H9 (cell line): ENCODE data around the gene ZNF239. TPM values are rescaled to one million over a fixed set of nuclear protein-coding genes. Genes with fewer than 3 reads are reported as not detected.
A peak's percentile ranks its signal among the peaks of the same experiment; 100 is the strongest.

Experiments
- DNase-seq: peaks from one replicate; pipeline ENCODE4 v3.0.0-alpha.2; 2017
- H2AFZ ChIP-seq: one replicate; pipeline ENCODE4 v1.6.1; 2013; ENCODE audit warnings: mild to moderate bottlenecking, low read length, control low read depth, moderate library complexity
- H2AK5ac ChIP-seq: 2 replicates; pipeline ENCODE4 v1.6.1; 2013; ENCODE audit warnings: low read length, control low read depth, mixed read lengths; ENCODE audit not compliant: insufficient read length
- H2BK120ac ChIP-seq: one replicate; pipeline ENCODE4 v1.6.1; 2013; ENCODE audit warnings: low read depth, mild to moderate bottlenecking, low read length, control low read depth, inconsistent platforms; ENCODE audit not compliant: poor library complexity, severe bottlenecking
- H2BK12ac ChIP-seq: 2 replicates; pipeline ENCODE4 v1.6.1; 2013; ENCODE audit warnings: low read length, control low read depth, mixed read lengths, low read depth; ENCODE audit not compliant: insufficient read length
- H2BK15ac ChIP-seq: 2 replicates; pipeline ENCODE4 v1.6.1; 2013; ENCODE audit warnings: low read depth, low read length, control low read depth
- H2BK20ac ChIP-seq: one replicate; pipeline ENCODE4 v1.6.1; 2013; ENCODE audit warnings: low read depth, mild to moderate bottlenecking, low read length, control low read depth, inconsistent platforms; ENCODE audit not compliant: poor library complexity, severe bottlenecking
- H2BK5ac ChIP-seq: 2 replicates; pipeline ENCODE4 v1.6.1; 2013; ENCODE audit warnings: low read length, control low read depth, mixed read lengths; ENCODE audit not compliant: insufficient read length
- H3K14ac ChIP-seq: 2 replicates; pipeline ENCODE4 v1.6.1; 2013; ENCODE audit warnings: low read length, control low read depth; ENCODE audit not compliant: insufficient read depth
- H3K18ac ChIP-seq: 2 replicates; pipeline ENCODE4 v1.6.1; 2013; ENCODE audit warnings: low read depth, mild to moderate bottlenecking, mixed read lengths, low read length, control low read depth; ENCODE audit not compliant: insufficient read length
- H3K23ac ChIP-seq: 2 replicates; pipeline ENCODE4 v1.6.1; 2013; ENCODE audit warnings: low read length, control low read depth, mixed read lengths, low read depth; ENCODE audit not compliant: insufficient read length
- H3K23me2 ChIP-seq: 2 replicates; pipeline ENCODE4 v1.6.1; 2013; ENCODE audit warnings: low read depth, mild to moderate bottlenecking, mixed read lengths, low read length, control low read depth; ENCODE audit not compliant: insufficient read length, poor library complexity, severe bottlenecking
- H3K27ac ChIP-seq: 2 replicates; pipeline ENCODE4 v1.5.1; 2013; ENCODE audit warnings: low read length, control low read depth, mixed read lengths, low read depth; ENCODE audit not compliant: insufficient read length
- H3K27me3 ChIP-seq: 2 replicates; pipeline ENCODE4 v1.6.1; 2013; ENCODE audit warnings: low read length, control low read depth, inconsistent platforms; ENCODE audit not compliant: insufficient read depth
- H3K4ac ChIP-seq: 2 replicates; pipeline ENCODE4 v1.6.1; 2013; ENCODE audit warnings: low read depth, mild to moderate bottlenecking, control low read depth, inconsistent platforms, low read length, moderate library complexity
- H3K4me1 ChIP-seq: 2 replicates; pipeline ENCODE4 v1.6.1; 2013; ENCODE audit warnings: low read length, control low read depth, inconsistent platforms; ENCODE audit not compliant: insufficient read depth
- H3K4me2 ChIP-seq: 2 replicates; pipeline ENCODE4 v1.6.1; 2013; ENCODE audit warnings: low read length, control low read depth, mixed read lengths; ENCODE audit not compliant: insufficient read length, insufficient read depth
- H3K56ac ChIP-seq: 2 replicates; pipeline ENCODE4 v1.6.1; 2013; ENCODE audit warnings: low read depth, mild to moderate bottlenecking, mixed read lengths, low read length, control low read depth; ENCODE audit not compliant: insufficient read length
- H3K79me1 ChIP-seq: 2 replicates; pipeline ENCODE4 v1.6.1; 2013; ENCODE audit warnings: low read depth, mild to moderate bottlenecking, moderate library complexity, low read length, control low read depth, inconsistent platforms; ENCODE audit not compliant: insufficient read depth, poor library complexity, severe bottlenecking
- H3K79me2 ChIP-seq: 2 replicates; pipeline ENCODE4 v1.6.1; 2013; ENCODE audit warnings: low read length, control low read depth, inconsistent platforms; ENCODE audit not compliant: insufficient read depth
- H3K9ac ChIP-seq: 2 replicates; pipeline ENCODE4 v1.6.1; 2013; ENCODE audit warnings: low read length, control low read depth, mixed read lengths; ENCODE audit not compliant: insufficient read length; ENCODE audit errors: extremely low read depth
- H3K9me3 ChIP-seq: one replicate; pipeline ENCODE4 v1.6.1; 2013; ENCODE audit warnings: low read depth, low read length, inconsistent platforms; ENCODE audit not compliant: control insufficient read depth
- H3T11ph ChIP-seq: one replicate; pipeline ENCODE4 v1.6.1; 2013; ENCODE audit warnings: mild to moderate bottlenecking, low read length, control low read depth, inconsistent platforms
- H4K20me1 ChIP-seq: one replicate; pipeline ENCODE4 v1.6.1; 2013; ENCODE audit not compliant: control insufficient read depth, insufficient read length, insufficient read depth
- H4K5ac ChIP-seq: 2 replicates; pipeline ENCODE4 v1.6.1; 2013; ENCODE audit warnings: low read depth, mild to moderate bottlenecking, mixed read lengths, low read length, control low read depth; ENCODE audit not compliant: insufficient read length
- H4K8ac ChIP-seq: replicated peaks from 2 replicates; pipeline ENCODE4 v1.6.1; 2013; ENCODE audit warnings: low read length, control low read depth, mixed read lengths, low read depth; ENCODE audit not compliant: insufficient read length
- H4K91ac ChIP-seq: 2 replicates; pipeline ENCODE4 v1.6.1; 2013; ENCODE audit warnings: low read depth, mild to moderate bottlenecking, moderate library complexity, mixed read lengths, low read length, control low read depth; ENCODE audit not compliant: insufficient read length
- H3K27ac Mint-ChIP-seq, 3 experiments: 2 replicates in 2 of 3; 3 replicates in 1 of 3; pipeline ENCODE4 v1.8.0; 2020 to 2021; ENCODE audit warnings: mixed read lengths in 3 of 3, mild to moderate bottlenecking in 1 of 3, moderate library complexity in 1 of 3
- H3K27me3 Mint-ChIP-seq: 2 replicates; pipeline ENCODE4 v1.8.0; 2021; ENCODE audit warnings: low read depth, mild to moderate bottlenecking, moderate library complexity, mixed read lengths
- H3K36me3 Mint-ChIP-seq, 3 experiments: 2 replicates in 2 of 3; 3 replicates in 1 of 3; pipeline ENCODE4 v1.8.0; 2020 to 2021; ENCODE audit warnings: low read depth in 3 of 3, mixed read lengths in 3 of 3; ENCODE audit not compliant: insufficient read depth in 1 of 3
- H3K4me1 Mint-ChIP-seq, 2 experiments: 2 replicates each; pipeline ENCODE4 v1.8.0; 2020; ENCODE audit warnings: mixed read lengths in 2 of 2
- H3K4me3 Mint-ChIP-seq, 2 experiments: 2 replicates in 1 of 2; 3 replicates in 1 of 2; pipeline ENCODE4 v1.8.0; 2020 to 2021; ENCODE audit warnings: mild to moderate bottlenecking in 2 of 2, mixed read lengths in 2 of 2, moderate library complexity in 1 of 2
- H3K9me3 Mint-ChIP-seq, 2 experiments: 2 replicates in 1 of 2; 3 replicates in 1 of 2; pipeline ENCODE4 v1.8.0; 2020; ENCODE audit warnings: mild to moderate bottlenecking in 2 of 2, mixed read lengths in 2 of 2, moderate library complexity in 1 of 2
- CTCF ChIP-seq: fragments of 200-600 bp; sonication (generic); conservative IDR thresholded peaks from 3 replicates; pipeline ENCODE4 v1.8.0; 2021; ENCODE audit warnings: antibody characterized with exemption, mild to moderate bottlenecking
- WGBS: extraction: QIAGEN DNeasy Blood & Tissue Kit; methylation state at CpG from one replicate; pipeline ENCODE4 v1.1.7; 2013; ENCODE audit warnings: missing lambda C conversion rate, low lambda C conversion rate, mixed read lengths; ENCODE audit not compliant: insufficient read length; ENCODE audit errors: extremely low coverage; 5-methylcytosine and 5-hydroxymethylcytosine counted together
- long read RNA-seq: library from polyadenylated mRNA; unstranded; transcript quantifications from one replicate; pipeline ENCODE4 v2.0.0, GENCODE V29; 2020
- total RNA-seq: library from RNA; stranded (reverse); gene quantifications from 2 replicates; pipeline ENCODE4 v1.2.1, GENCODE V29; 2021

Gene ZNF239
- 15.6 and 16.2 TPM in 2 replicates for total RNA-seq
- long read RNA-seq, transcript ZNF239-205 (2 exons, 1,904 nt), result major isoform, 21 of 87 reads
- long read RNA-seq, transcript ZNF239-203 (3 exons, 2,027 nt), result minor isoform, 18 of 87 reads
- long read RNA-seq, transcript ZNF239-202 (4 exons, 2,037 nt), result minor isoform, 13 of 87 reads
- long read RNA-seq, partial matches to known transcripts, result 3 of 87 reads
- long read RNA-seq, other reads (novel, unspliced or antisense), result 32 of 87 reads

- Histone ChIP-seq H3K4me2 (peak within 1 kb of the TSS; percentile 71), H2AK5ac (no peak within 1 kb of the TSS), H3K9me3 (peaks cover 5% of the 10 kb centered on the region), H3K23me2 (peaks cover 10% of the 10 kb centered on the region), H3K4ac (no peak within 1 kb of the TSS), H4K20me1 (no peaks in the 10 kb centered on the region), H2BK15ac (no peak within 1 kb of the TSS), H2BK12ac (no peak within 1 kb of the TSS), H2AFZ (no peak within 1 kb of the TSS), H3K27me3 (peaks cover 6% of the 10 kb centered on the region; the same call in 1 of the 2 replicates), H3K14ac (peak within 1 kb of the TSS; percentile 86), H3K79me1 (no peaks in the 10 kb centered on the region), H2BK5ac (no peak within 1 kb of the TSS), H3K18ac (peak within 1 kb of the TSS; percentile 47), H4K91ac (no peak within 1 kb of the TSS), H4K5ac (no peak within 1 kb of the TSS), H3K27ac (no peak within 1 kb of the TSS), H4K8ac (no peak within 1 kb of the TSS), H3K23ac (no peak within 1 kb of the TSS), H2BK120ac (no peak within 1 kb of the TSS), H3K9ac (peak within 1 kb of the TSS; percentile 49), H3T11ph (no peak within 1 kb of the TSS), H2BK20ac (no peak within 1 kb of the TSS), H3K56ac (no peak within 1 kb of the TSS), H3K4me1 (no peaks in the 10 kb centered on the region; the same call in 1 of the 2 replicates), H3K79me2 (peaks cover 2% of the 10 kb centered on the region; the same call in 1 of the 2 replicates)
- Mint-ChIP-seq H3K4me1 (peaks cover 9 to 16% of the 10 kb centered on the region in 2 experiments), H3K27ac (peak within 1 kb of the TSS in 2 of 3 experiments; percentile 57 to 87; a peak in 3 of 7 replicates), H3K36me3 (peaks cover 23 to 32% (median 24%) of the 10 kb centered on the region in 3 experiments), H3K4me3 (peak within 1 kb of the TSS; percentile 86 to 88), H3K27me3 (peaks cover 54% of the 10 kb centered on the region), H3K9me3 (peaks cover 43 to 49% of the 10 kb centered on the region in 2 experiments)
- no CpG with 5 or more reads among the region's 78 CpGs for WGBS
- no peak for TF ChIP-seq CTCF
- DNase-seq, result peak; percentile 88
Observed at GRCh38 chr10:43574001-43574892, at the start of gene ZNF239. Gene ZNF239 (minus strand): TSS chr10:43574616. CDS start chr10:43558079, 16,537 bp downstream.
